ENCODE results near the gene ATL1. TPM values are rescaled to one million over a fixed set of nuclear protein-coding genes. Genes with fewer than 3 reads are reported as not detected.

The ATL1 gene
- total and polyA plus RNA-seq, 2 of the 13 experiments (the other 11 are each of a cell fraction or from before 2014, with no cell fraction given) = 0.60 to 0.65 TPM

- TF ChIP-seq, protein P1, sequence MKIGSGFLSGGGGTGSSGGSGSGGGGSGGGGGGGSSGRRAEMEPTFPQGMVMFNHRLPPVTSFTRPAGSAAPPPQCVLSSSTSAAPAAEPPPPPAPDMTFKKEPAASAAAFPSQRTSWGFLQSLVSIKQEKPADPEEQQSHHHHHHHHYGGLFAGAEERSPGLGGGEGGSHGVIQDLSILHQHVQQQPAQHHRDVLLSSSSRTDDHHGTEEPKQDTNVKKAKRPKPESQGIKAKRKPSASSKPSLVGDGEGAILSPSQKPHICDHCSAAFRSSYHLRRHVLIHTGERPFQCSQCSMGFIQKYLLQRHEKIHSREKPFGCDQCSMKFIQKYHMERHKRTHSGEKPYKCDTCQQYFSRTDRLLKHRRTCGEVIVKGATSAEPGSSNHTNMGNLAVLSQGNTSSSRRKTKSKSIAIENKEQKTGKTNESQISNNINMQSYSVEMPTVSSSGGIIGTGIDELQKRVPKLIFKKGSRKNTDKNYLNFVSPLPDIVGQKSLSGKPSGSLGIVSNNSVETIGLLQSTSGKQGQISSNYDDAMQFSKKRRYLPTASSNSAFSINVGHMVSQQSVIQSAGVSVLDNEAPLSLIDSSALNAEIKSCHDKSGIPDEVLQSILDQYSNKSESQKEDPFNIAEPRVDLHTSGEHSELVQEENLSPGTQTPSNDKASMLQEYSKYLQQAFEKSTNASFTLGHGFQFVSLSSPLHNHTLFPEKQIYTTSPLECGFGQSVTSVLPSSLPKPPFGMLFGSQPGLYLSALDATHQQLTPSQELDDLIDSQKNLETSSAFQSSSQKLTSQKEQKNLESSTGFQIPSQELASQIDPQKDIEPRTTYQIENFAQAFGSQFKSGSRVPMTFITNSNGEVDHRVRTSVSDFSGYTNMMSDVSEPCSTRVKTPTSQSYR (CRISPR knock-in tag; IDR thresholded peaks at IDR 0.05; ENCODE audit: borderline replicate concordance) = no peak
- TF ChIP-seq ZNF136 (CRISPR knock-in tag; IDR thresholded peaks at IDR 0.05; ENCODE audit: low read depth) = no peak
- TF ChIP-seq GABPB1 (CRISPR knock-in tag; IDR thresholded peaks at IDR 0.05) = no peak
- TF ChIP-seq, protein P2, sequence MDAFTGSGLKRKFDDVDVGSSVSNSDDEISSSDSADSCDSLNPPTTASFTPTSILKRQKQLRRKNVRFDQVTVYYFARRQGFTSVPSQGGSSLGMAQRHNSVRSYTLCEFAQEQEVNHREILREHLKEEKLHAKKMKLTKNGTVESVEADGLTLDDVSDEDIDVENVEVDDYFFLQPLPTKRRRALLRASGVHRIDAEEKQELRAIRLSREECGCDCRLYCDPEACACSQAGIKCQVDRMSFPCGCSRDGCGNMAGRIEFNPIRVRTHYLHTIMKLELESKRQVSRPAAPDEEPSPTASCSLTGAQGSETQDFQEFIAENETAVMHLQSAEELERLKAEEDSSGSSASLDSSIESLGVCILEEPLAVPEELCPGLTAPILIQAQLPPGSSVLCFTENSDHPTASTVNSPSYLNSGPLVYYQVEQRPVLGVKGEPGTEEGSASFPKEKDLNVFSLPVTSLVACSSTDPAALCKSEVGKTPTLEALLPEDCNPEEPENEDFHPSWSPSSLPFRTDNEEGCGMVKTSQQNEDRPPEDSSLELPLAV (CRISPR knock-in tag; conservative IDR thresholded peaks at IDR 0.05; ENCODE audit: low read depth) = no peak
- no peak for TF ChIP-seq ADNP (CRISPR knock-in tag; IDR thresholded peaks at IDR 0.05)
- TF ChIP-seq ZNF546 (CRISPR knock-in tag; conservative IDR thresholded peaks at IDR 0.05) = no peak
- TF ChIP-seq ZNF430 (CRISPR knock-in tag; IDR thresholded peaks at IDR 0.05) = no peak
- no peak for TF ChIP-seq ZNF350 (CRISPR knock-in tag; IDR thresholded peaks at IDR 0.05; ENCODE audit: borderline replicate concordance, low read depth)
- no peak for TF ChIP-seq HMGXB4 (CRISPR knock-in tag; IDR thresholded peaks at IDR 0.05; ENCODE audit: borderline replicate concordance in 1 of 2, low read depth in 1 of 2)
- no peak for TF ChIP-seq CREM (IDR thresholded peaks at IDR 0.05)
- TF ChIP-seq CREM (CRISPR knock-in tag; IDR thresholded peaks at IDR 0.05) = no peak
- no peak for TF ChIP-seq RBFOX2 (IDR thresholded peaks at IDR 0.05; ENCODE audit: low read depth, low read length)
- peak; percentile 55; the same call in 1 of the 2 replicates for TF ChIP-seq TBX3 (IDR thresholded peaks at IDR 0.05; ENCODE audit: borderline replicate concordance)
- TF ChIP-seq MED1 (CRISPR knock-in tag; IDR thresholded peaks at IDR 0.05) = peak; percentile 31; the same call in 1 of the 2 replicates
- TF ChIP-seq FOXM1 (CRISPR knock-in tag; IDR thresholded peaks at IDR 0.05) = no peak
- TF ChIP-seq FOSL2 (CRISPR knock-in tag; IDR thresholded peaks at IDR 0.05) = no peak
- TF ChIP-seq ZNF737 (CRISPR knock-in tag; IDR thresholded peaks at IDR 0.05; ENCODE audit: borderline replicate concordance) = no peak
- TF ChIP-seq PLSCR1 (CRISPR knock-in tag; IDR thresholded peaks at IDR 0.05; ENCODE audit: borderline replicate concordance) = no peak
- TF ChIP-seq ZNF761 (CRISPR knock-in tag; conservative IDR thresholded peaks at IDR 0.05) = no peak
- TF ChIP-seq HHEX (CRISPR knock-in tag; IDR thresholded peaks at IDR 0.05) = peak; percentile 45; the same call in 1 of the 2 replicates
- TF ChIP-seq IRF2 (CRISPR knock-in tag; IDR thresholded peaks at IDR 0.05) = no peak
- no peak for TF ChIP-seq GFI1 (CRISPR knock-in tag; IDR thresholded peaks at IDR 0.05; ENCODE audit: borderline replicate concordance)
- TF ChIP-seq ZNF788 (CRISPR knock-in tag; IDR thresholded peaks at IDR 0.05; ENCODE audit: borderline replicate concordance) = no peak
- no peak for TF ChIP-seq SP140L (CRISPR knock-in tag; IDR thresholded peaks at IDR 0.05; ENCODE audit: borderline replicate concordance)
- TF ChIP-seq SALL1 (CRISPR knock-in tag; IDR thresholded peaks at IDR 0.05) = no peak
- TF ChIP-seq ZNF556 (CRISPR knock-in tag; IDR thresholded peaks at IDR 0.05; ENCODE audit: borderline replicate concordance) = no peak
These were observed 17.0 kb upstream of the ATL1 start (continued) for GRCh38 chr14:50542941-50543418.

Data from HepG2 (cell line).